Glomerular visceral epithelial cell (primary cell): ENCODE measurements around the gene RGS7BP.

Experiments
- DNase-seq: peaks from one replicate; pipeline ENCODE4 v3.0.0-alpha.2; 2016; ENCODE audit errors: extremely low spot score

The RGS7BP gene

GRCh38 chr5:64505769-64506566, at the start of gene RGS7BP:
TSS of gene RGS7BP (plus strand) at chr5:64506015. CDS start at chr5:64506625, 610 bp downstream.
- peak; percentile 20 for DNase-seq

DNA sequence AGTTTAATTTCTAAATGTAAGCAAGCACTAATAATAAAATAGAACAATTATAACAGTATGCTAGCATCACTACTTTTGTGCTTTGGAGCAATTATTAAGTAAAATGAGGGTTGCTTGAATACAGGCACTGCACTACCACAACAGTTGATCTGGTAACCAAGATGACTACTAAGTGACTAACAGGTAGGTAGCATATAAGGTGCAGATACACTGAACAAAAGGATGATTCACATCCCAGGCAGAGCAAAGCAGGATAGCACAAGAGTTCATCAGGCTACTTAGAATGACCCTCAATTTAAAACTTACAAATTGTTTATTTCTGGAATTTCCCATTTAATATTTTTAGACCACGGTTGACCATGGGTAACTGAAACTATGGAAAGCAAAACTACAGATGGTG, 48.0 kb upstream of the RGS7BP start:
- DNase-seq: no peak

DNA sequence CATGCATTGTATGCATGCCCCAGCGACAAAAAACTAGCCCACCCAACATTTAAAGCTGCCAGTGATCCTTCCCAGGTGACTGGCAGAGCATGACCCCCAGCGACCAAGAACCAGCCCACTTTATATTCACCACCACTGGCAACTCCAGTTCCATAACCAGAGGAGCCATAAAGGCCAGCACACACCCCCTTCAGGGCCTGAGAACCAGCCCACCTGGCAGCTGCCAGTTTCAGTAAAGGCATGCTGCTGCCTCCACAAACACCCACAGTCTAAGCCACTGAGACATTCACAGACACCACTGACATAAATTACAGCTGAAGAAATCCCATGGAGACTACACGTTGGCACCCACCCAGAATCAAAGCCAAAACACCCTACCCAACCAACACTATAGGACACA, 46.9 kb upstream of the RGS7BP start:
- no peak for DNase-seq

GRCh38 chr5:64462391-64462790, 43.4 kb upstream of the RGS7BP start:
- no peak for DNase-seq

- no peak for DNase-seq
Measured at GRCh38 chr5:64486163-64486562, 19.7 kb upstream of the RGS7BP start.

DNA sequence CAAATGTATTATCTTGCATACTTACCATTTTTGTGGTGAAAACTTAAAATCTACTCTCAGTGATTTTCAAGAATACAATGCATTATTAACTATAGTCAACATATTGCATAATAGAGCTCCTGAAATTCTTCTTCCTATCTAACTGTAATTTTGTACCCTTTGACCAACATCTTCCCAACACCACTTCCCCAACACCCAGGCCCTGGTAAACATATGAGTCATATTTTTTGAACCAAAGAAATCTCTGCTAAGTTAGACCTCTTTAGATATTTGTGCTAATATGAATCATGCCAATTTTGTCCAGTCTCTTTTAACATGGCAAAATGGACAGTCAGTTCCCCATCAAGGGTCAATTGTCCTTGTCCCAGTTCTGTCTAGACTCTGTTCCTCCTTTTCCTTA, 18.5 kb upstream of the RGS7BP start:
- no peak for DNase-seq

GRCh38 chr5:64489857-64490256, 16.0 kb upstream of the RGS7BP start:
- DNase-seq: no peak

- peak; percentile 22 for DNase-seq
Measured at GRCh38 chr5:64497386-64497785, 8.4 kb upstream of the RGS7BP start.

DNA sequence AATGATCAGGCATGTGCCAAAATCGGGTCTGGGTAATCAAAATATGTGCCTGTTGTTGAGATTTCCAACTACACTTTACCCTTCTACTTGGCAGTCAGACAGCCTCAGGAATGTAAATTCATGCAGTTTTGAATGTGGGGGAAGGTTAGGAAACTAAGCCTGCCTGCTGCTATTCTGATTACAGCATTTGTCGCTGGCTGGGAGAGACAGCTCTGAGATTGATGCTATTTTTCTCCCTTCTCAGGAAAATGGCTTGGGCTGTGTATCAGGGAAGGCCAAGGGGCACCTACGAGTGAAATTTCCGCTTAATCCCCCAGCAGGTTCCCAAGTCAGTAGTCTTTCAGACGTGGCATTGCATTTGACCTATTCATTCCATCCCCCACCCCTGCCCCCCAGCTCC, 3.6 kb upstream of the RGS7BP start:
- no peak for DNase-seq

DNA sequence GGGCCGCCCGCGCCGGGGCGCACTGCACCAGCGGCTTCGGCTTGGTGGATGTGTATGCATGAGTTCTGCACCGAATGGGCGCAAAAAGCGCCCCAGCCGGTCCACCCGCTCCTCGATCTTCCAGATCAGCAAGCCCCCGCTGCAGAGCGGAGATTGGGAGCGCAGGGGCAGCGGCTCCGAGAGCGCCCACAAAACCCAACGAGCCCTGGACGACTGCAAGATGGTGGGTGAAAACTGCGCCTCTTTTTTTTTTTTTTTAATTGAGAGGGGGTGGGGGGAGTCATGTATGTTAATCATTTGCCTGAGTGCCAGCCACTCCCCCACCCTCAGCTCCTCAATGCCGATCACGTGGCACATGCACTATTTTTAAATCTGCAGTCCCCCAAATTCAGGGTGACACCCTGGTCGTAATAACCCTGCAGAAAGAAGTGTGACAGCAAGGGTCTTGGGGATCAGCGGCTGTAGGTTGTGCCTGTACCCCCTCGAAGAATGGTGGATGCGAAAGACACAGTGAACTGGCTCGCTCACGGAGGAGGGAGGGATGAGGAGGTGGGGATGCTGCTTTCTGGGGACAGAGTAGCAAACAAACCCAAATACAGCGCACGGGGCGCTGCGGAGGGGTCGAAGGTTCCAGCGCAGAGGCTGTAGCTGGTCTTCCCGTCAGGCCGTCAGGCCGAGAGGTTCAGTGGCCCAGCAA, 900 bp downstream of the RGS7BP start:
- no peak for DNase-seq

GRCh38 chr5:64507264-64507605, 1.4 kb downstream of the RGS7BP start:
- no peak for DNase-seq

- DNase-seq: no peak
Measured at GRCh38 chr5:64509828-64510227, 4.0 kb downstream of the RGS7BP start.

GRCh38 chr5:64513492-64513891, 7.7 kb downstream of the RGS7BP start:
- DNase-seq: no peak

DNA sequence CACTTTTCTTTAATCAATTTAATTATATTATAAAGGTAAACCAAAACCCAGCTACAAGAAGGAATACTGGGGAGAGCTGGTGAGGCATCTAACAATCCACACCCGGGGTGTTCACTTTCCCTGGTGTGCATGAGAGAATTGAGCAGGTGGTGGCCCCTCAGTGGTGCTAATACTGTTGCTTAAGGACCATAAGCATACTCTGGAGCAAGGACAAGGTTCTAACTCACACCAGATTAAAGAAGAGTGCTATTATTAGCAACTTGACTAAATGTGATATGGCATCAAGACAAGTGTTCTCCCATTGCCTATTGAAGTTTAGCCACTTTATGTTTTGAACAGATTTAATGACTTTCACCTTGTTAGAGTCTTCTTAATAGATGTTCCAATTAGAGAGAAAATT, 8.8 kb downstream of the RGS7BP start:
- DNase-seq: no peak

GRCh38 chr5:64516216-64516615, 10.4 kb downstream of the RGS7BP start:
- no peak for DNase-seq

GRCh38 chr5:64518793-64519192, 13.0 kb downstream of the RGS7BP start:
- no peak for DNase-seq

- DNase-seq: no peak
Measured at GRCh38 chr5:64519263-64519662, 13.4 kb downstream of the RGS7BP start.

GRCh38 chr5:64526734-64527439, 21.1 kb downstream of the RGS7BP start:
- no peak for DNase-seq

- DNase-seq: no peak
Measured at GRCh38 chr5:64530076-64530475, 24.3 kb downstream of the RGS7BP start.

- no peak for DNase-seq
Measured at GRCh38 chr5:64532212-64532611, 26.4 kb downstream of the RGS7BP start.

DNA sequence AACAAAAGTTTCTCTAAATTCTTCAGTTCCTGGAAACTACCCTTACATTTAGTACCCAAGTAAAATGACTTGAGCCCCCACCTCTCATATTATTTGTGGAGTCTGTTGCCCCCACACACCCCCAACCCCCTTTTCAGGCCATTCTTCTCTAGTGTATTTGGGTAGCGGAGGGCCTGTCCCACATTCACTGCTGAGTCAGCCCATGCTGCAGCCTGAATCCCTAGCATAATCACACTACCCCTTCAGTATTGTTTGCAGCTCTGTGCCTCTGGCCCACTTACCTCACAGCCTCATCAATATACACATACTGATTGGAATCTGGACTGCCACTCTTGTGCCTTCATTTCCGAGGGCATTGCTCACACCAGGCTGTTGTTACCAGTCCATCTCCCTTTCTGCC, 26.8 kb downstream of the RGS7BP start:
- no peak for DNase-seq

DNA sequence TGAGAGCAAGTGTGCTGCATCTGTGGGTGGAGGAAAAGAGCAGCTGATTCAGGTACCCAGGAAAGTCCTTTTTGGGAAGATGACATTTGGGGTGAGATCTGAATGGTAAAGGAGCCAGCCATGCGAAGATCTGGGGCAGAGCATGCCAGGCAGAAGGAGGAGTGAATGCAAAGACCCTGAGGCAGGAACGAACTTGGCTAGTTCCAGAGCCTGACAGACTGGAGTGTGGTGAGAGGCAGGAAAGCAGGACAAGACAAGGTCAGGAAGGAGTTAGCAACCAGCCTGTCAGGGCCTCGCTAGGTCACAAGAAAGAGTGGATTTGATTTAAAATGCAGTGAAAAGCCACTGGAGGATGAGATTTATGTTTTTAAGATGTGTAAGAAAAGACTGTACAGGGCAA, 28.2 kb downstream of the RGS7BP start:
- no peak for DNase-seq

DNA sequence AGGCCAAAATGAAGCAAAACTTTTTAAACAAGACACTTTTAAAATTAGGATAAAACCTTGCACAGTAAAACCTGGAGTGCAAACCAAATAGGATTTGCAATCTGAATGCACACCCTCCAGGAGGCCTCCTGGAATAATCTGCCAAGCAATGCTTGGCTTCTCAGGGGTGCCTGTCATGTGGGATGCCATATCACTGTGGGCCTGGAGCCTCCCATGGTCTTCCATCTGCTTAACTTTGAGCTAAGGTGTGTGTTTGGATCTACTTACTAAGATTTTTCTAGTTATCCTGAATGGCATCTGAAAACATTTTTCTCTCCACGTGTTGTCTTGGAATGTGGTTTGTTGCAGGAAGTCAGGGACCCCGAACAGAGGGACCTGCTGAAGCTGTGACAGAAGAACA, 52.1 kb downstream of the RGS7BP start:
- no peak for DNase-seq
